Measurements from ENCODE around the gene USP17L12.
"Not testable (repeated sequence)": the region's sequence is repeated elsewhere in the genome, so short reads cannot be mapped to it uniquely, and the experiment has no call there.

- TF ChIP-seq EZH2phosphoT487 (IDR thresholded peaks at IDR 0.05; ENCODE audit: borderline replicate concordance, low read length); CTCF (IDR thresholded peaks at IDR 0.05; ENCODE audit: low read depth, low read length, poor library complexity, severe bottlenecking): not testable (repeated sequence)
Measured at GRCh38 chr4:9214701-9215100, 5.3 kb upstream of the USP17L12 start.

All from DOHH2 (cell line).